ENCODE measurements around the gene ARHGEF28.
A peak's percentile ranks its signal among the peaks of the same experiment; 100 is the strongest.

ARHGEF28 gene

GRCh38 chr5:73615085-73615484, 10.9 kb upstream of the ARHGEF28 start:
- Mint-ChIP-seq H3K36me3 (ENCODE audit: low read depth) (no peaks in the 10 kb centered on the region), H3K27ac (no peak overlapping the region), H3K4me1 (ENCODE audit: low read depth) (no peaks in the 10 kb centered on the region), H3K4me3 (no peak overlapping the region), H3K27me3 (ENCODE audit: low read depth) (peaks cover 17% of the 10 kb centered on the region), H3K9me3 (no peaks in the 10 kb centered on the region)

GRCh38 chr5:73615947-73616346, 10.0 kb upstream of the ARHGEF28 start:
- no peak overlapping the region for H3K27ac Mint-ChIP-seq
- H3K36me3 Mint-ChIP-seq (ENCODE audit: low read depth), result no peaks in the 10 kb centered on the region
- H3K4me1 Mint-ChIP-seq (ENCODE audit: low read depth), result no peaks in the 10 kb centered on the region
- H3K9me3 Mint-ChIP-seq, result no peaks in the 10 kb centered on the region
- H3K27me3 Mint-ChIP-seq (ENCODE audit: low read depth), result peaks cover 20% of the 10 kb centered on the region
- H3K4me3 Mint-ChIP-seq, result no peak overlapping the region

GRCh38 chr5:73617510-73618279, 8.3 kb upstream of the ARHGEF28 start:
- Mint-ChIP-seq H3K27me3 (ENCODE audit: low read depth) (peaks cover 26% of the 10 kb centered on the region), H3K27ac (no peak overlapping the region), H3K36me3 (ENCODE audit: low read depth) (no peaks in the 10 kb centered on the region), H3K4me3 (no peak overlapping the region), H3K9me3 (no peaks in the 10 kb centered on the region), H3K4me1 (ENCODE audit: low read depth) (no peaks in the 10 kb centered on the region)

GRCh38 chr5:73619606-73620333, 6.2 kb upstream of the ARHGEF28 start:
- no peaks in the 10 kb centered on the region for H3K9me3 Mint-ChIP-seq
- no peaks in the 10 kb centered on the region for H3K4me1 Mint-ChIP-seq (ENCODE audit: low read depth)
- peaks cover 34% of the 10 kb centered on the region for H3K27me3 Mint-ChIP-seq (ENCODE audit: low read depth)
- no peaks in the 10 kb centered on the region for H3K36me3 Mint-ChIP-seq (ENCODE audit: low read depth)
- no peak overlapping the region for H3K27ac Mint-ChIP-seq
- no peak overlapping the region for H3K4me3 Mint-ChIP-seq

- H3K27ac Mint-ChIP-seq, result no peak overlapping the region
- no peak overlapping the region for H3K4me3 Mint-ChIP-seq
- H3K27me3 Mint-ChIP-seq (ENCODE audit: low read depth), result peaks cover 39% of the 10 kb centered on the region
- no peaks in the 10 kb centered on the region for H3K4me1 Mint-ChIP-seq (ENCODE audit: low read depth)
- no peaks in the 10 kb centered on the region for H3K36me3 Mint-ChIP-seq (ENCODE audit: low read depth)
- H3K9me3 Mint-ChIP-seq, result no peaks in the 10 kb centered on the region
Measured at GRCh38 chr5:73620334-73620687, 5.7 kb upstream of the ARHGEF28 start.

GRCh38 chr5:73623060-73623459, 2.9 kb upstream of the ARHGEF28 start:
- Mint-ChIP-seq H3K9me3 (no peaks in the 10 kb centered on the region), H3K27me3 (ENCODE audit: low read depth) (peaks cover 58% of the 10 kb centered on the region), H3K4me3 (no peak overlapping the region), H3K36me3 (ENCODE audit: low read depth) (no peaks in the 10 kb centered on the region), H3K27ac (no peak overlapping the region), H3K4me1 (ENCODE audit: low read depth) (no peaks in the 10 kb centered on the region)

- no peak overlapping the region for H3K4me3 Mint-ChIP-seq
- H3K27me3 Mint-ChIP-seq (ENCODE audit: low read depth), result peaks cover 66% of the 10 kb centered on the region
- H3K9me3 Mint-ChIP-seq, result no peaks in the 10 kb centered on the region
- H3K36me3 Mint-ChIP-seq (ENCODE audit: low read depth), result no peaks in the 10 kb centered on the region
- H3K4me1 Mint-ChIP-seq (ENCODE audit: low read depth), result no peaks in the 10 kb centered on the region
- H3K27ac Mint-ChIP-seq, result no peak overlapping the region
Measured at GRCh38 chr5:73623901-73624404, 2.0 kb upstream of the ARHGEF28 start.

- H3K4me1 Mint-ChIP-seq (ENCODE audit: low read depth), result no peaks in the 10 kb centered on the region
Measured at GRCh38 chr5:73624888-73625287, 1.1 kb upstream of the ARHGEF28 start.

GRCh38 chr5:73625372-73625943, 538 bp upstream of the ARHGEF28 start:
- H3K4me3 Mint-ChIP-seq, result peak overlapping the region; percentile 37
- H3K36me3 Mint-ChIP-seq (ENCODE audit: low read depth), result no peaks in the 10 kb centered on the region
- no peaks in the 10 kb centered on the region for H3K9me3 Mint-ChIP-seq
- no peaks in the 10 kb centered on the region for H3K4me1 Mint-ChIP-seq (ENCODE audit: low read depth)
- peaks cover 67% of the 10 kb centered on the region for H3K27me3 Mint-ChIP-seq (ENCODE audit: low read depth)
- H3K27ac Mint-ChIP-seq, result no peak overlapping the region

More at GRCh38 chr5:73624888-73625287, 1.1 kb upstream of the ARHGEF28 start:
- no peaks in the 10 kb centered on the region for H3K36me3 Mint-ChIP-seq (ENCODE audit: low read depth)
- H3K4me3 Mint-ChIP-seq, result no peak overlapping the region
- H3K27ac Mint-ChIP-seq, result no peak overlapping the region
- H3K27me3 Mint-ChIP-seq (ENCODE audit: low read depth), result peaks cover 68% of the 10 kb centered on the region
- no peaks in the 10 kb centered on the region for H3K9me3 Mint-ChIP-seq

- H3K36me3 Mint-ChIP-seq (ENCODE audit: low read depth), result no peaks in the 10 kb centered on the region
- H3K4me1 Mint-ChIP-seq (ENCODE audit: low read depth), result no peaks in the 10 kb centered on the region
- H3K4me3 Mint-ChIP-seq, result no peak overlapping the region
- no peaks in the 10 kb centered on the region for H3K9me3 Mint-ChIP-seq
- H3K27ac Mint-ChIP-seq, result no peak overlapping the region
- H3K27me3 Mint-ChIP-seq (ENCODE audit: low read depth), result peaks cover 70% of the 10 kb centered on the region
Measured at GRCh38 chr5:73626814-73627313, 868 bp downstream of the ARHGEF28 start.

GRCh38 chr5:73629456-73629855, 3.5 kb downstream of the ARHGEF28 start:
- Mint-ChIP-seq H3K4me3 (no peak overlapping the region), H3K36me3 (ENCODE audit: low read depth) (no peaks in the 10 kb centered on the region), H3K27me3 (ENCODE audit: low read depth) (peaks cover 50% of the 10 kb centered on the region), H3K27ac (no peak overlapping the region), H3K4me1 (ENCODE audit: low read depth) (no peaks in the 10 kb centered on the region), H3K9me3 (no peaks in the 10 kb centered on the region)

- Mint-ChIP-seq H3K27me3 (ENCODE audit: low read depth) (peaks cover 50% of the 10 kb centered on the region), H3K9me3 (no peaks in the 10 kb centered on the region)
Measured at GRCh38 chr5:73630765-73631164, 4.8 kb downstream of the ARHGEF28 start.

GRCh38 chr5:73631500-73631899, 5.5 kb downstream of the ARHGEF28 start:
- Mint-ChIP-seq H3K36me3 (ENCODE audit: low read depth) (no peaks in the 10 kb centered on the region), H3K4me1 (ENCODE audit: low read depth) (no peaks in the 10 kb centered on the region), H3K9me3 (no peaks in the 10 kb centered on the region), H3K27me3 (ENCODE audit: low read depth) (peaks cover 54% of the 10 kb centered on the region), H3K4me3 (no peak overlapping the region), H3K27ac (no peak overlapping the region)

More at GRCh38 chr5:73630765-73631164, 4.8 kb downstream of the ARHGEF28 start:
- Mint-ChIP-seq H3K4me1 (ENCODE audit: low read depth) (no peaks in the 10 kb centered on the region), H3K27ac (no peak overlapping the region), H3K36me3 (ENCODE audit: low read depth) (no peaks in the 10 kb centered on the region), H3K4me3 (no peak overlapping the region)

GRCh38 chr5:73633060-73633459, 7.1 kb downstream of the ARHGEF28 start:
- H3K27ac Mint-ChIP-seq, result no peak overlapping the region
- no peaks in the 10 kb centered on the region for H3K9me3 Mint-ChIP-seq
- no peaks in the 10 kb centered on the region for H3K36me3 Mint-ChIP-seq (ENCODE audit: low read depth)
- H3K4me1 Mint-ChIP-seq (ENCODE audit: low read depth), result no peaks in the 10 kb centered on the region
- peaks cover 52% of the 10 kb centered on the region for H3K27me3 Mint-ChIP-seq (ENCODE audit: low read depth)
- no peak overlapping the region for H3K4me3 Mint-ChIP-seq

All from T-helper 1 cell treated with Interleukin-12 subunit alpha and Interleukin-12 subunit beta and Interleukin-4 antibody, amounts not matched to agents 30 μg/mL and 1 μg/mL, for 36 hours (primary cell).